Fibroblast of the conjunctiva (primary cell): ENCODE measurements around the gene PRKCB.
"Not testable (repeated sequence)": the region's sequence is repeated elsewhere in the genome, so short reads cannot be mapped to it uniquely, and the experiment has no call there.

Source experiments
- DNase-seq: peaks from one replicate; pipeline ENCODE4 v3.0.0-alpha.2; 2010; ENCODE audit warnings: low read depth

PRKCB gene

GRCh38 chr16:24135624-24136565 is 300.1 kb downstream of the PRKCB start:
- no peak for DNase-seq

GRCh38 chr16:24138024-24138423 is 302.2 kb downstream of the PRKCB start:
- no peak for DNase-seq

GRCh38 chr16:24138575-24138974 is 302.8 kb downstream of the PRKCB start:
- no peak for DNase-seq

GRCh38 chr16:24139282-24139681 is 303.5 kb downstream of the PRKCB start:
- DNase-seq = no peak

GRCh38 chr16:24140730-24141129 is 304.9 kb downstream of the PRKCB start:
- DNase-seq = no peak

- no peak for DNase-seq
These were observed 305.7 kb downstream of the PRKCB start for GRCh38 chr16:24141466-24141865.

GRCh38 chr16:24141917-24142316 is 306.1 kb downstream of the PRKCB start:
- DNase-seq = no peak

- no peak for DNase-seq
These were observed 310.1 kb downstream of the PRKCB start for GRCh38 chr16:24145927-24146326.

- no peak for DNase-seq
These were observed 310.7 kb downstream of the PRKCB start for GRCh38 chr16:24146518-24146917.

- DNase-seq = no peak
These were observed 313.3 kb downstream of the PRKCB start for GRCh38 chr16:24149102-24149501.

GRCh38 chr16:24150282-24150681 is 314.5 kb downstream of the PRKCB start:
- no peak for DNase-seq

- DNase-seq = no peak
These were observed 315.7 kb downstream of the PRKCB start for GRCh38 chr16:24151482-24151939.

GRCh38 chr16:24152048-24152447 is 316.3 kb downstream of the PRKCB start:
- not testable (repeated sequence) for DNase-seq

- no peak for DNase-seq
These were observed 317.0 kb downstream of the PRKCB start for GRCh38 chr16:24152826-24153225.

GRCh38 chr16:24156777-24157176 is 321.0 kb downstream of the PRKCB start:
- DNase-seq = no peak

GRCh38 chr16:24163935-24164334 is 328.2 kb downstream of the PRKCB start:
- DNase-seq = no peak

- DNase-seq = no peak
These were observed 328.6 kb downstream of the PRKCB start for GRCh38 chr16:24164416-24164815.

GRCh38 chr16:24165273-24165672 is 329.5 kb downstream of the PRKCB start:
- DNase-seq = no peak

GRCh38 chr16:24166661-24167528 is 331.1 kb downstream of the PRKCB start:
- no peak for DNase-seq

- no peak for DNase-seq
These were observed 333.1 kb downstream of the PRKCB start for GRCh38 chr16:24168856-24169255.

- no peak for DNase-seq
These were observed 334.6 kb downstream of the PRKCB start for GRCh38 chr16:24170407-24170806.

- no peak for DNase-seq
These were observed 338.7 kb downstream of the PRKCB start for GRCh38 chr16:24174504-24174903.

- no peak for DNase-seq
These were observed 339.2 kb downstream of the PRKCB start for GRCh38 chr16:24174957-24175356.
